ENCODE results near the gene TNNC2. TPM values are rescaled to one million over a fixed set of nuclear protein-coding genes. Genes with fewer than 3 reads are reported as not detected.

The TNNC2 gene
- total and polyA plus RNA-seq, 2 of the 13 experiments (the other 11 are each of a cell fraction or from before 2014, with no cell fraction given), result 1.8 to 4.7 TPM

DNA sequence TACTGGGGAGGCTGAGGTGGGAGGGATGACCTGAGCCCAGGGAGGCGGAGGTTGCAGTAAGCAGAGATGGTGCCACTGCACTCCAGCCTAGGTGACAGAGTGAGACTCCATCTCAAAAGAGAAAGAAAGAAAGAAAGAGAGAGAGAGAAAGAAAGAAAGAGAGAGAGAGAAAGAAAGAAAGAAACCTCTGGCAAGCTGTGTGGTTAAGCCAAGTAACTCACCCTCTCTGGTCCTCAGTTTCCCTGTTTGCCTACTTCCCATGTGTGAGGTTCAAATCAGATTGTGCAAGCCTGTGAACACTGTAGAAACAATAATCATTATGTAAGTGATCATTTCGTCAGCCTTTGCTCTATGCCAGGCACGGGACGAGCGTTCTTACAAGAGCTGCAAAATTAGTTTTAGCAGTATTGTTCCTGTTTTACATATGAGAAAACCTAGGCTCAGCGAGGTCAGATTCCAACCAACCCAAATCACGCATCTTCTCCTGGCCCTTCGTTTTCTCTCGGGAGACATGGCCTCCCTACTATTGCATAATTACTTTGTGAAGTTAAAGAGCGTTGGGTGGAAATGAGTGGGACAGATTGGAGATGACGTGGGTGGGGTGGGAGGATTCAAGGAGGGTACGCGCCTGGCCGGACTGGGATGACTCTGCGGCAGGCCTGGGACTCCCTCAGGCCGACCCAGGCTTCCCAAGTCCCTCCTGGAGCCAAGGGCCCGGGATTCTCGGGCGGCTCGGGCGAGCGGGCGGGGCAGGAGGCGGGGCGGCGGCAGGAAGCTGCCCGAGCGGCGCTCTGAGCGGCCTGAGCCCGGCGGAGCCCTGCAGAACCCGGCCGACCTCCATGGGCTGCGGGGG, 6.1 kb upstream of the TNNC2 start, which contains the start of gene SNX21 (continued):
- TF ChIP-seq, protein P1, sequence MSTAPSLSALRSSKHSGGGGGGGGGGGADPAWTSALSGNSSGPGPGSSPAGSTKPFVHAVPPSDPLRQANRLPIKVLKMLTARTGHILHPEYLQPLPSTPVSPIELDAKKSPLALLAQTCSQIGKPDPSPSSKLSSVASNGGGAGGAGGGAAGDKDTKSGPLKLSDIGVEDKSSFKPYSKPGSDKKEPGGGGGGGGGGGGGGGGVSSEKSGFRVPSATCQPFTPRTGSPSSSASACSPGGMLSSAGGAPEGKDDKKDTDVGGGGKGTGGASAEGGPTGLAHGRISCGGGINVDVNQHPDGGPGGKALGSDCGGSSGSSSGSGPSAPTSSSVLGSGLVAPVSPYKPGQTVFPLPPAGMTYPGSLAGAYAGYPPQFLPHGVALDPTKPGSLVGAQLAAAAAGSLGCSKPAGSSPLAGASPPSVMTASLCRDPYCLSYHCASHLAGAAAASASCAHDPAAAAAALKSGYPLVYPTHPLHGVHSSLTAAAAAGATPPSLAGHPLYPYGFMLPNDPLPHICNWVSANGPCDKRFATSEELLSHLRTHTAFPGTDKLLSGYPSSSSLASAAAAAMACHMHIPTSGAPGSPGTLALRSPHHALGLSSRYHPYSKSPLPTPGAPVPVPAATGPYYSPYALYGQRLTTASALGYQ (CRISPR knock-in tag; IDR thresholded peaks at IDR 0.05), result no peak
- TF ChIP-seq, protein P2, sequence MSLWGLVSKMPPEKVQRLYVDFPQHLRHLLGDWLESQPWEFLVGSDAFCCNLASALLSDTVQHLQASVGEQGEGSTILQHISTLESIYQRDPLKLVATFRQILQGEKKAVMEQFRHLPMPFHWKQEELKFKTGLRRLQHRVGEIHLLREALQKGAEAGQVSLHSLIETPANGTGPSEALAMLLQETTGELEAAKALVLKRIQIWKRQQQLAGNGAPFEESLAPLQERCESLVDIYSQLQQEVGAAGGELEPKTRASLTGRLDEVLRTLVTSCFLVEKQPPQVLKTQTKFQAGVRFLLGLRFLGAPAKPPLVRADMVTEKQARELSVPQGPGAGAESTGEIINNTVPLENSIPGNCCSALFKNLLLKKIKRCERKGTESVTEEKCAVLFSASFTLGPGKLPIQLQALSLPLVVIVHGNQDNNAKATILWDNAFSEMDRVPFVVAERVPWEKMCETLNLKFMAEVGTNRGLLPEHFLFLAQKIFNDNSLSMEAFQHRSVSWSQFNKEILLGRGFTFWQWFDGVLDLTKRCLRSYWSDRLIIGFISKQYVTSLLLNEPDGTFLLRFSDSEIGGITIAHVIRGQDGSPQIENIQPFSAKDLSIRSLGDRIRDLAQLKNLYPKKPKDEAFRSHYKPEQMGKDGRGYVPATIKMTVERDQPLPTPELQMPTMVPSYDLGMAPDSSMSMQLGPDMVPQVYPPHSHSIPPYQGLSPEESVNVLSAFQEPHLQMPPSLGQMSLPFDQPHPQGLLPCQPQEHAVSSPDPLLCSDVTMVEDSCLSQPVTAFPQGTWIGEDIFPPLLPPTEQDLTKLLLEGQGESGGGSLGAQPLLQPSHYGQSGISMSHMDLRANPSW (CRISPR knock-in tag; IDR thresholded peaks at IDR 0.05; ENCODE audit: borderline replicate concordance), result no peak
- TF ChIP-seq ZFYVE20 (CRISPR knock-in tag; IDR thresholded peaks at IDR 0.05; ENCODE audit: borderline replicate concordance, low read depth) (no peak), ZNF720 (CRISPR knock-in tag; IDR thresholded peaks at IDR 0.05) (no peak), AGO2 (optimal IDR thresholded peaks at IDR 0.05; ENCODE audit: low read depth, low read length) (no peak), KMT2B (CRISPR knock-in tag; IDR thresholded peaks at IDR 0.05) (no peak), ATF7 (IDR thresholded peaks at IDR 0.05) (peak; percentile 73), ATF7 (CRISPR knock-in tag; IDR thresholded peaks at IDR 0.05) (no peak), HOXD1 (CRISPR knock-in tag; IDR thresholded peaks at IDR 0.05) (peak; percentile 32; the same call in 1 of the 2 replicates), RXRA (CRISPR knock-in tag; IDR thresholded peaks at IDR 0.05) (no peak), SOX6 (IDR thresholded peaks at IDR 0.05) (no peak), SOX6 (CRISPR knock-in tag; IDR thresholded peaks at IDR 0.05) (peak; percentile 88), ZNF335 (CRISPR knock-in tag; IDR thresholded peaks at IDR 0.05) (peak; percentile 48; the same call in 1 of the 2 replicates), SKI (IDR thresholded peaks at IDR 0.05; ENCODE audit: partially characterized antibody) (no peak), KDM2A (CRISPR knock-in tag; IDR thresholded peaks at IDR 0.05; ENCODE audit: borderline replicate concordance, low read depth) (no peak), ZNF660 (CRISPR knock-in tag; IDR thresholded peaks at IDR 0.05; ENCODE audit: borderline replicate concordance, low read depth) (no peak), ZFP41 (CRISPR knock-in tag; IDR thresholded peaks at IDR 0.05; ENCODE audit: borderline replicate concordance) (no peak), ZNF841 (CRISPR knock-in tag; IDR thresholded peaks at IDR 0.05; ENCODE audit: borderline replicate concordance) (no peak)
- TF ChIP-seq, protein P3, sequence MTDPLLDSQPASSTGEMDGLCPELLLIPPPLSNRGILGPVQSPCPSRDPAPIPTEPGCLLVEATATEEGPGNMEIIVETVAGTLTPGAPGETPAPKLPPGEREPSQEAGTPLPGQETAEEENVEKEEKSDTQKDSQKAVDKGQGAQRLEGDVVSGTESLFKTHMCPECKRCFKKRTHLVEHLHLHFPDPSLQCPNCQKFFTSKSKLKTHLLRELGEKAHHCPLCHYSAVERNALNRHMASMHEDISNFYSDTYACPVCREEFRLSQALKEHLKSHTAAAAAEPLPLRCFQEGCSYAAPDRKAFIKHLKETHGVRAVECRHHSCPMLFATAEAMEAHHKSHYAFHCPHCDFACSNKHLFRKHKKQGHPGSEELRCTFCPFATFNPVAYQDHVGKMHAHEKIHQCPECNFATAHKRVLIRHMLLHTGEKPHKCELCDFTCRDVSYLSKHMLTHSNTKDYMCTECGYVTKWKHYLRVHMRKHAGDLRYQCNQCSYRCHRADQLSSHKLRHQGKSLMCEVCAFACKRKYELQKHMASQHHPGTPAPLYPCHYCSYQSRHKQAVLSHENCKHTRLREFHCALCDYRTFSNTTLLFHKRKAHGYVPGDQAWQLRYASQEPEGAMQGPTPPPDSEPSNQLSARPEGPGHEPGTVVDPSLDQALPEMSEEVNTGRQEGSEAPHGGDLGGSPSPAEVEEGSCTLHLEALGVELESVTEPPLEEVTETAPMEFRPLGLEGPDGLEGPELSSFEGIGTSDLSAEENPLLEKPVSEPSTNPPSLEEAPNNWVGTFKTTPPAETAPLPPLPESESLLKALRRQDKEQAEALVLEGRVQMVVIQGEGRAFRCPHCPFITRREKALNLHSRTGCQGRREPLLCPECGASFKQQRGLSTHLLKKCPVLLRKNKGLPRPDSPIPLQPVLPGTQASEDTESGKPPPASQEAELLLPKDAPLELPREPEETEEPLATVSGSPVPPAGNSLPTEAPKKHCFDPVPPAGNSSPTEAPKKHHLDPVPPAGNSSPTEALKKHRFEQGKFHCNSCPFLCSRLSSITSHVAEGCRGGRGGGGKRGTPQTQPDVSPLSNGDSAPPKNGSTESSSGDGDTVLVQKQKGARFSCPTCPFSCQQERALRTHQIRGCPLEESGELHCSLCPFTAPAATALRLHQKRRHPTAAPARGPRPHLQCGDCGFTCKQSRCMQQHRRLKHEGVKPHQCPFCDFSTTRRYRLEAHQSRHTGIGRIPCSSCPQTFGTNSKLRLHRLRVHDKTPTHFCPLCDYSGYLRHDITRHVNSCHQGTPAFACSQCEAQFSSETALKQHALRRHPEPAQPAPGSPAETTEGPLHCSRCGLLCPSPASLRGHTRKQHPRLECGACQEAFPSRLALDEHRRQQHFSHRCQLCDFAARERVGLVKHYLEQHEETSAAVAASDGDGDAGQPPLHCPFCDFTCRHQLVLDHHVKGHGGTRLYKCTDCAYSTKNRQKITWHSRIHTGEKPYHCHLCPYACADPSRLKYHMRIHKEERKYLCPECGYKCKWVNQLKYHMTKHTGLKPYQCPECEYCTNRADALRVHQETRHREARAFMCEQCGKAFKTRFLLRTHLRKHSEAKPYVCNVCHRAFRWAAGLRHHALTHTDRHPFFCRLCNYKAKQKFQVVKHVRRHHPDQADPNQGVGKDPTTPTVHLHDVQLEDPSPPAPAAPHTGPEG (CRISPR knock-in tag; IDR thresholded peaks at IDR 0.05), result peak; percentile 69; the same call in 1 of the 2 replicates
